GM12878 (cell line): ENCODE results near the gene PCSK5.

ENCODE experiments used
- CBX3 ChIP-seq: fragments of 200-600 bp; sonication (generic); IDR thresholded peaks from 2 replicates; pipeline ENCODE4 v1.6.1; 2016; ENCODE audit warnings: low read depth, borderline replicate concordance
- CTCF ChIP-seq, 3 experiments: IDR thresholded peaks in 2 of 3; conservative IDR thresholded peaks in 1 of 3; 2 replicates each; pipeline ENCODE4 v1.5.1; 2011; ENCODE audit warnings: low read depth in 3 of 3, low read length in 3 of 3, mild to moderate bottlenecking in 3 of 3, control low read depth in 2 of 3, moderate library complexity in 2 of 3, inconsistent platforms in 1 of 3, mixed read lengths in 1 of 3; ENCODE audit not compliant: control insufficient read depth in 2 of 3, insufficient read depth in 1 of 3; ENCODE audit errors: extremely low read depth in 1 of 3
- EP300 ChIP-seq, 2 experiments: fragments of 150-350 bp in 1 of 2; IDR thresholded peaks; 2 replicates each; pipeline ENCODE4 v1.6.1; 2011 to 2012; ENCODE audit warnings: low read depth in 2 of 2, low read length in 2 of 2, borderline replicate concordance in 1 of 2, improper control_type of control experiment in 1 of 2, inconsistent platforms in 1 of 2; ENCODE audit not compliant: control insufficient read depth in 1 of 2
- TF ChIP-seq, protein P1 (sequence below): IDR thresholded peaks from 2 replicates; pipeline ENCODE4 v1.6.1; 2011; ENCODE audit warnings: borderline replicate concordance, low read depth, mild to moderate bottlenecking, moderate library complexity, mixed read lengths, low read length; ENCODE audit not compliant: insufficient read depth; ENCODE audit errors: extremely low read length

GRCh38 chr9:76313771-76314170 lies 423.3 kb downstream of the PCSK5 start:
- TF ChIP-seq, protein P1, sequence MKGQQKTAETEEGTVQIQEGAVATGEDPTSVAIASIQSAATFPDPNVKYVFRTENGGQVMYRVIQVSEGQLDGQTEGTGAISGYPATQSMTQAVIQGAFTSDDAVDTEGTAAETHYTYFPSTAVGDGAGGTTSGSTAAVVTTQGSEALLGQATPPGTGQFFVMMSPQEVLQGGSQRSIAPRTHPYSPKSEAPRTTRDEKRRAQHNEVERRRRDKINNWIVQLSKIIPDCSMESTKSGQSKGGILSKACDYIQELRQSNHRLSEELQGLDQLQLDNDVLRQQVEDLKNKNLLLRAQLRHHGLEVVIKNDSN: no peak
- TF ChIP-seq CTCF (IDR thresholded peaks at IDR 0.05 in 2 of 3, conservative IDR thresholded peaks at IDR 0.05 in 1 of 3; ENCODE audit: control insufficient read depth in 2 of 3, extremely low read depth in 1 of 3, insufficient read depth in 1 of 3, low read depth in 3 of 3, low read length in 3 of 3) (no peak), EP300 (IDR thresholded peaks at IDR 0.05; ENCODE audit: borderline replicate concordance in 1 of 2, control insufficient read depth in 1 of 2, low read depth in 2 of 2, low read length in 2 of 2) (no peak), CBX3 (no peak)
